ENCODE data around the gene HBB.

- TF ChIP-seq, protein P1, sequence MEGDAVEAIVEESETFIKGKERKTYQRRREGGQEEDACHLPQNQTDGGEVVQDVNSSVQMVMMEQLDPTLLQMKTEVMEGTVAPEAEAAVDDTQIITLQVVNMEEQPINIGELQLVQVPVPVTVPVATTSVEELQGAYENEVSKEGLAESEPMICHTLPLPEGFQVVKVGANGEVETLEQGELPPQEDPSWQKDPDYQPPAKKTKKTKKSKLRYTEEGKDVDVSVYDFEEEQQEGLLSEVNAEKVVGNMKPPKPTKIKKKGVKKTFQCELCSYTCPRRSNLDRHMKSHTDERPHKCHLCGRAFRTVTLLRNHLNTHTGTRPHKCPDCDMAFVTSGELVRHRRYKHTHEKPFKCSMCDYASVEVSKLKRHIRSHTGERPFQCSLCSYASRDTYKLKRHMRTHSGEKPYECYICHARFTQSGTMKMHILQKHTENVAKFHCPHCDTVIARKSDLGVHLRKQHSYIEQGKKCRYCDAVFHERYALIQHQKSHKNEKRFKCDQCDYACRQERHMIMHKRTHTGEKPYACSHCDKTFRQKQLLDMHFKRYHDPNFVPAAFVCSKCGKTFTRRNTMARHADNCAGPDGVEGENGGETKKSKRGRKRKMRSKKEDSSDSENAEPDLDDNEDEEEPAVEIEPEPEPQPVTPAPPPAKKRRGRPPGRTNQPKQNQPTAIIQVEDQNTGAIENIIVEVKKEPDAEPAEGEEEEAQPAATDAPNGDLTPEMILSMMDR (IDR thresholded peaks at IDR 0.05) = peak in 2 of 4 experiments; percentile 28 to 30
- TF ChIP-seq EP300 (IDR thresholded peaks at IDR 0.05) (no peak), POLR2A (IDR thresholded peaks at IDR 0.05) (no peak)
Measured at GRCh38 chr11:5204787-5205186, 22.1 kb downstream of the HBB start.

Data from gastroesophageal sphincter (tissue), 3 donors.